GM12878 (cell line): ENCODE results near the gene SLC2A1. TPM values are rescaled to one million over a fixed set of nuclear protein-coding genes. Genes with fewer than 3 reads are reported as not detected.

ENCODE experiments used
- ATAC-seq: fragments of 200-7000 bp; cut with Tn5 transposase; 3 replicates; pipeline ENCODE4 v1.9.1; 2020; ENCODE audit warnings: mild to moderate bottlenecking, moderate library complexity
- BruUV-seq: library from RNA; stranded (reverse); fragments of 400-500 nt; replicated peaks from 2 replicates; lab custom pipeline; 2021; lab: Mats Ljungman, UMichigan
- CTCF ChIA-PET: fragments of 300-600 bp; sonication (Branson Sonifier 250); formaldehyde crosslinking; extraction: SDS; loops from one replicate; lab custom pipeline; 2021; ENCODE audit warnings: inconsistent platforms; lab: Yijun Ruan, JAX
- POLR2A ChIA-PET: fragments of 350-600 bp; formaldehyde crosslinking; extraction: SDS; loops from one replicate; lab custom pipeline; 2021; ENCODE audit warnings: inconsistent platforms; lab: Charles Lee
- RAD21 ChIA-PET: fragments of 300-600 bp; sonication (Branson Sonifier 250); formaldehyde crosslinking; loops from one replicate; lab custom pipeline; 2023; ENCODE audit warnings: antibody characterized with exemption; ENCODE audit not compliant: unreplicated experiment; lab: Charles Lee
- SMC1A ChIA-PET: fragments of 300-600 bp; sonication (Branson Sonifier 250); formaldehyde crosslinking; loops from one replicate; lab custom pipeline; 2023; ENCODE audit not compliant: unreplicated experiment, uncharacterized antibody; lab: Charles Lee
- DNase-seq: peaks from one replicate; pipeline ENCODE4 v3.0.0-alpha.2; 2011; ENCODE audit warnings: low read depth, low spot score
- FAIRE-seq: peaks from 3 replicates; lab custom pipeline; 2011; peaks lifted over from hg19 to GRCh38; lab: Jason Lieb, UNC
- H2AFZ ChIP-seq: 2 replicates; pipeline ENCODE4 v1.6.0; 2011; ENCODE audit warnings: low read depth, low read length, control low read depth; ENCODE audit not compliant: control insufficient read depth
- H3K27ac ChIP-seq: 2 replicates; pipeline ENCODE4 v1.5.1; 2011; ENCODE audit warnings: control low read depth; ENCODE audit not compliant: control insufficient read depth, insufficient read depth
- H3K27me3 ChIP-seq, 2 experiments: replicated peaks in 1 of 2; 2 replicates each; pipeline versions ENCODE4 v1.6.0 to v1.6.1; 2011; ENCODE audit warnings: low read length in 1 of 2; ENCODE audit not compliant: control insufficient read depth in 2 of 2, insufficient read depth in 2 of 2
- H3K36me3 ChIP-seq, 2 experiments: 2 replicates each; pipeline ENCODE4 v1.5.1; 2011; ENCODE audit warnings: low read length in 1 of 2; ENCODE audit not compliant: control insufficient read depth in 2 of 2, insufficient read depth in 2 of 2
- H3K4me1 ChIP-seq: 2 replicates; pipeline ENCODE4 v1.6.1; 2011; ENCODE audit warnings: mild to moderate bottlenecking, low read length, moderate library complexity, mixed read lengths; ENCODE audit not compliant: control insufficient read depth, insufficient read depth
- H3K4me2 ChIP-seq: 2 replicates; pipeline ENCODE4 v1.6.0; 2011; ENCODE audit warnings: control low read depth; ENCODE audit not compliant: control insufficient read depth, insufficient read depth
- H3K4me3 ChIP-seq: fragments of 200-600 bp; sonication (generic); 2 replicates; pipeline ENCODE4 v1.5.1; 2016
- H3K79me2 ChIP-seq: 2 replicates; pipeline ENCODE4 v1.6.0; 2011; ENCODE audit warnings: low read length; ENCODE audit not compliant: control insufficient read depth, insufficient read depth
- H3K9ac ChIP-seq: 2 replicates; pipeline ENCODE4 v1.8.0; 2011; ENCODE audit warnings: low read length, control low read depth, mixed read lengths; ENCODE audit not compliant: control insufficient read depth, insufficient read depth
- H3K9me3 ChIP-seq: replicated peaks from 3 replicates; pipeline ENCODE4 v1.5.1; 2011; ENCODE audit warnings: mild to moderate bottlenecking, low read length; ENCODE audit not compliant: control insufficient read depth, insufficient read depth
- H4K20me1 ChIP-seq: 2 replicates; pipeline ENCODE4 v1.6.0; 2011; ENCODE audit not compliant: control insufficient read depth, insufficient read depth
- CHD4 ChIP-seq: fragments of 200-600 bp; sonication (generic); IDR thresholded peaks from 2 replicates; pipeline ENCODE4 v1.6.1; 2016; ENCODE audit warnings: mild to moderate bottlenecking
- EGR1 ChIP-seq, 2 experiments: IDR thresholded peaks; 1 replicate in 1 of 2; 2 replicates in 1 of 2; pipeline ENCODE4 v1.6.1; 2011 to 2012; ENCODE audit warnings: low read depth in 2 of 2, low read length in 2 of 2, borderline replicate concordance in 1 of 2, mild to moderate bottlenecking in 1 of 2, moderate library complexity in 1 of 2
- FOS ChIP-seq: IDR thresholded peaks from 3 replicates; pipeline ENCODE4 v1.6.1; 2011; ENCODE audit warnings: borderline replicate concordance; ENCODE audit not compliant: insufficient read length; ENCODE audit errors: extremely low read depth
- IKZF1 ChIP-seq: fragments of 450-650 bp; conservative IDR thresholded peaks from 2 replicates; pipeline ENCODE4 v1.6.1; 2017; ENCODE audit warnings: antibody characterized with exemption, mild to moderate bottlenecking
- IRF4 ChIP-seq: IDR thresholded peaks from 2 replicates; pipeline ENCODE4 v1.6.1; 2011; ENCODE audit warnings: low read depth, low read length
- JUNB ChIP-seq: IDR thresholded peaks from 2 replicates; pipeline ENCODE4 v1.6.1; 2016; ENCODE audit warnings: antibody characterized with exemption, mild to moderate bottlenecking
- JUND ChIP-seq: IDR thresholded peaks from 2 replicates; pipeline ENCODE4 v1.6.1; 2012; ENCODE audit warnings: low read depth, mild to moderate bottlenecking, low read length, improper control_type of control experiment, moderate library complexity
- KDM1A ChIP-seq: fragments of 200-600 bp; sonication (generic); IDR thresholded peaks from 2 replicates; pipeline ENCODE4 v1.6.1; 2016; ENCODE audit warnings: borderline replicate concordance
- KLF5 ChIP-seq: fragments of 450-650 bp; IDR thresholded peaks from 2 replicates; pipeline ENCODE4 v1.6.1; 2014; ENCODE audit warnings: mild to moderate bottlenecking; ENCODE audit not compliant: partially characterized antibody
- MYB ChIP-seq: fragments of 150-350 bp; IDR thresholded peaks from 2 replicates; pipeline ENCODE4 v1.6.1; 2014; ENCODE audit warnings: mild to moderate bottlenecking, low read depth, low read length, borderline replicate concordance
- MYC ChIP-seq: IDR thresholded peaks from 2 replicates; pipeline ENCODE4 v1.6.1; 2011; ENCODE audit warnings: mild to moderate bottlenecking, low read length, moderate library complexity, inconsistent platforms; ENCODE audit not compliant: insufficient read depth, insufficient replicate concordance, insufficient read length, severe bottlenecking
- NFIC ChIP-seq: IDR thresholded peaks from 2 replicates; pipeline ENCODE4 v1.6.1; 2012; ENCODE audit warnings: low read depth, mild to moderate bottlenecking, inconsistent platforms, low read length, moderate library complexity
- RELA ChIP-seq: fragments of 450-650 bp; IDR thresholded peaks from 2 replicates; pipeline ENCODE4 v1.8.0; 2014; ENCODE audit warnings: borderline replicate concordance; ENCODE audit not compliant: partially characterized antibody
- SUPT20H ChIP-seq: IDR thresholded peaks from 2 replicates; pipeline ENCODE4 v1.6.1; 2011; ENCODE audit warnings: low read depth, mild to moderate bottlenecking, low read length, moderate library complexity, borderline replicate concordance; ENCODE audit not compliant: control insufficient read depth
- TARDBP ChIP-seq: IDR thresholded peaks from 2 replicates; pipeline ENCODE4 v1.6.1; 2016; ENCODE audit warnings: borderline replicate concordance
- ZNF384 ChIP-seq: IDR thresholded peaks from 2 replicates; pipeline ENCODE4 v1.6.1; 2012; ENCODE audit warnings: low read depth, mild to moderate bottlenecking, low read length, improper control_type of control experiment, borderline replicate concordance
- ZZZ3 ChIP-seq: IDR thresholded peaks from 2 replicates; pipeline ENCODE4 v1.6.1; 2011; ENCODE audit warnings: low read depth; ENCODE audit not compliant: control insufficient read depth, insufficient read length
- WGBS: methylation state at CpG from one replicate; pipeline ENCODE4 v1.1.6; 2016; ENCODE audit warnings: low lambda C conversion rate; ENCODE audit not compliant: insufficient replicate concordance, insufficient coverage; ENCODE audit errors: missing lambda C conversion rate; 5-methylcytosine and 5-hydroxymethylcytosine counted together
- in situ Hi-C: fragments of 300-500 bp; cut with MboI; formaldehyde crosslinking; loops from 9 replicates; pipeline ENCODE4 v1.14.3; 2018; ENCODE audit warnings: mixed read lengths
- intact Hi-C: fragments of 100-400 bp; cut with micrococcal nuclease; formaldehyde crosslinking; loops from one replicate; pipeline ENCODE4 v1.14.2; 2022; ENCODE audit not compliant: unreplicated experiment
- polyA plus RNA-seq, 11 experiments: library from polyadenylated mRNA; depleted of rRNA in 4 of 11; unstranded in 6 of 11; stranded (reverse) in 5 of 11; fragments of >200 nt; fragmentation: Nextera tagmentation in 4 of 11; fragmentation: Illumina TruSeq in 1 of 11; extraction: Ambion mirVana in 4 of 11; extraction: Trizol in 1 of 11; gene quantifications; 1 replicate in 1 of 11; 2 replicates in 10 of 11; pipeline versions ENCODE4 v1.2.1 to v1.2.3, GENCODE V29; 2011 to 2016; ENCODE audit warnings: inconsistent platforms in 2 of 11, missing spikeins in 2 of 11, low read depth in 1 of 11
- total RNA-seq, 4 experiments: library from RNA; depleted of rRNA in 3 of 4; stranded (reverse); fragments of >200 nt in 3 of 4; fragmentation: Illumina TruSeq in 1 of 4; extraction: Trizol in 1 of 4; gene quantifications; 2 replicates each; pipeline versions ENCODE4 v1.2.1 to v1.2.3, GENCODE V29; 2013 to 2021
- TF ChIP-seq, protein P1 (sequence below), 3 experiments: IDR thresholded peaks in 2 of 3; conservative IDR thresholded peaks in 1 of 3; 2 replicates each; pipeline ENCODE4 v1.5.1; 2011; ENCODE audit warnings: low read depth in 3 of 3, low read length in 3 of 3, mild to moderate bottlenecking in 3 of 3, control low read depth in 2 of 3, moderate library complexity in 2 of 3, inconsistent platforms in 1 of 3, mixed read lengths in 1 of 3; ENCODE audit not compliant: control insufficient read depth in 2 of 3, insufficient read depth in 1 of 3; ENCODE audit errors: extremely low read depth in 1 of 3
- TF ChIP-seq, protein P2 (sequence below): fragments of 450-650 bp; IDR thresholded peaks from 2 replicates; pipeline ENCODE4 v1.6.1; 2016; ENCODE audit warnings: mild to moderate bottlenecking

Gene SLC2A1
- total and polyA plus RNA-seq, 10 of the 15 experiments (the other 5 are each of a cell fraction or from before 2014, with no cell fraction given) = 5.7 to 66.0 (median 44.2) TPM

DNA sequence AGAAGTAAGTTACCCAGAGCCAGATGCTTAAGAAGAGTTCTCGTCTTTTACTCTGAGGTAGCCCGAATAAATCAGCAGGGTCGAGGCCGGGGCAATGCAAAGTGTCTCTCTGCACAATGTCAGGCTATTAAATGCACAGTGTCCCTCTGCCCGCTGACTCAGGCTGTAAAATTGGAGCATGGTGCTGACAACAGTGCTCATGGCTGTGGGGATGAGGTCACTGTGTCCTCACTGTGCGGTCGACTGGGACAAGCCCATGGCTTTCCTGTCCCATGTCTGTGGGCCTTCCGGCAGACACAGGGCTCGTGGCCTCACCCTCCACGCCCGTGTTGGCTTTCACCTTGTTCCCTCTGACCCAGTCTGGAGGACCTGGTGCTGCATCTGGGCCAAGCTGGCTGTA, 14.6 kb upstream of the SLC2A1 start:
- ATAC-seq (no peak), DNase-seq (no peak)
- H3K4me1 ChIP-seq = no peaks in the 10 kb centered on the region
- ChIA-PET POLR2A (no interaction called here), RAD21 (interaction anchor here (1.6 kb wide), 1 partner anchor 38 kb away, joined by 3 read pairs; no protein-coding TSS in a partner anchor), CTCF (interaction anchor here (1.6 kb wide), 1 partner anchor 99 kb away, joined by 3 read pairs; no protein-coding TSS in a partner anchor)
- no TSS peak for BruUV-seq
- intact Hi-C loops = no loop called here
- TF ChIP-seq NFIC (no peak), JUND (no peak), IRF4 (no peak), KDM1A (no peak), JUNB (no peak), RELA (no peak), CHD4 (no peak), TARDBP (no peak), MYB (no peak), FOS (no peak), ZZZ3 (no peak), IKZF1 (no peak), ZNF384 (no peak), EGR1 (IDR thresholded peaks at IDR 0.05; ENCODE audit: borderline replicate concordance in 1 of 2, low read depth in 2 of 2, low read length in 2 of 2) (no peak), MYC (no peak), SUPT20H (no peak), KLF5 (no peak)
- TF ChIP-seq, protein P1, sequence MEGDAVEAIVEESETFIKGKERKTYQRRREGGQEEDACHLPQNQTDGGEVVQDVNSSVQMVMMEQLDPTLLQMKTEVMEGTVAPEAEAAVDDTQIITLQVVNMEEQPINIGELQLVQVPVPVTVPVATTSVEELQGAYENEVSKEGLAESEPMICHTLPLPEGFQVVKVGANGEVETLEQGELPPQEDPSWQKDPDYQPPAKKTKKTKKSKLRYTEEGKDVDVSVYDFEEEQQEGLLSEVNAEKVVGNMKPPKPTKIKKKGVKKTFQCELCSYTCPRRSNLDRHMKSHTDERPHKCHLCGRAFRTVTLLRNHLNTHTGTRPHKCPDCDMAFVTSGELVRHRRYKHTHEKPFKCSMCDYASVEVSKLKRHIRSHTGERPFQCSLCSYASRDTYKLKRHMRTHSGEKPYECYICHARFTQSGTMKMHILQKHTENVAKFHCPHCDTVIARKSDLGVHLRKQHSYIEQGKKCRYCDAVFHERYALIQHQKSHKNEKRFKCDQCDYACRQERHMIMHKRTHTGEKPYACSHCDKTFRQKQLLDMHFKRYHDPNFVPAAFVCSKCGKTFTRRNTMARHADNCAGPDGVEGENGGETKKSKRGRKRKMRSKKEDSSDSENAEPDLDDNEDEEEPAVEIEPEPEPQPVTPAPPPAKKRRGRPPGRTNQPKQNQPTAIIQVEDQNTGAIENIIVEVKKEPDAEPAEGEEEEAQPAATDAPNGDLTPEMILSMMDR (IDR thresholded peaks at IDR 0.05 in 2 of 3, conservative IDR thresholded peaks at IDR 0.05 in 1 of 3; ENCODE audit: control insufficient read depth in 2 of 3, extremely low read depth in 1 of 3, insufficient read depth in 1 of 3, low read depth in 3 of 3, low read length in 3 of 3) = no peak
- TF ChIP-seq, protein P2, sequence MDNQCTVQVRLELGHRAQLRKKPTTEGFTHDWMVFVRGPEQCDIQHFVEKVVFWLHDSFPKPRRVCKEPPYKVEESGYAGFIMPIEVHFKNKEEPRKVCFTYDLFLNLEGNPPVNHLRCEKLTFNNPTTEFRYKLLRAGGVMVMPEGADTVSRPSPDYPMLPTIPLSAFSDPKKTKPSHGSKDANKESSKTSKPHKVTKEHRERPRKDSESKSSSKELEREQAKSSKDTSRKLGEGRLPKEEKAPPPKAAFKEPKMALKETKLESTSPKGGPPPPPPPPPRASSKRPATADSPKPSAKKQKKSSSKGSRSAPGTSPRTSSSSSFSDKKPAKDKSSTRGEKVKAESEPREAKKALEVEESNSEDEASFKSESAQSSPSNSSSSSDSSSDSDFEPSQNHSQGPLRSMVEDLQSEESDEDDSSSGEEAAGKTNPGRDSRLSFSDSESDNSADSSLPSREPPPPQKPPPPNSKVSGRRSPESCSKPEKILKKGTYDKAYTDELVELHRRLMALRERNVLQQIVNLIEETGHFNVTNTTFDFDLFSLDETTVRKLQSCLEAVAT = no peak
- TF ChIP-seq, all 136 proteins: peak for 0
- in situ Hi-C loops = no loop called here
- whole genome bisulfite sequencing = 91% methylated on average over 11 of the region's 11 CpGs
- Histone ChIP-seq H3K4me3 (no peak overlapping the region), H3K27ac (no peak overlapping the region), H3K4me2 (no peak overlapping the region), H3K79me2 (no peaks in the 10 kb centered on the region), H2AFZ (no peak overlapping the region), H3K36me3 (no peaks in the 10 kb centered on the region), H3K9ac (no peak overlapping the region), H3K9me3 (no peaks in the 10 kb centered on the region), H3K27me3 (no peaks in the 10 kb centered on the region), H4K20me1 (no peaks in the 10 kb centered on the region)
- SMC1A ChIA-PET = interaction anchor here (1.7 kb wide), 1 partner anchor 21 kb away, joined by 3 read pairs; no protein-coding TSS in a partner anchor
- FAIRE-seq = no peak
